NCI-H1694 treated with DMSO at 0.1 percent for 48 hours (cell line): ENCODE results near the gene PCDHGA7.
"Not testable (repeated sequence)": the region's sequence is repeated elsewhere in the genome, so short reads cannot be mapped to it uniquely, and the experiment has no call there.

Experiments used
- DNase-seq: peaks from one replicate; lab custom pipeline; 2025; lab: John Stamatoyannopoulos, UW

Gene PCDHGA7

GRCh38 chr5:141398608-141399007 lies 16.1 kb downstream of the PCDHGA7 start:
- no peak for DNase-seq

- no peak for DNase-seq
These were observed 17.2 kb downstream of the PCDHGA7 start for GRCh38 chr5:141399555-141400258.

GRCh38 chr5:141402553-141403243 lies 20.2 kb downstream of the PCDHGA7 start, which contains the start of gene PCDHGA9:
PCDHGA9 (plus strand) TSS chr5:141402778; CDS start chr5:141402953, 175 bp downstream.
- no peak for DNase-seq

- DNase-seq: no peak
These were observed 20.8 kb downstream of the PCDHGA7 start for GRCh38 chr5:141403387-141403786.

GRCh38 chr5:141407790-141408505 lies 25.4 kb downstream of the PCDHGA7 start, which contains the start of gene PCDHGB6:
PCDHGB6 (plus strand) TSS chr5:141408021; CDS start chr5:141408203, 182 bp downstream.
- not testable (repeated sequence) for DNase-seq

GRCh38 chr5:141409598-141410306 lies 27.2 kb downstream of the PCDHGA7 start:
- DNase-seq: no peak

- no peak for DNase-seq
These were observed 29.0 kb downstream of the PCDHGA7 start for GRCh38 chr5:141411575-141411974.

- DNase-seq: peak; percentile 45
These were observed 30.5 kb downstream of the PCDHGA7 start, which contains the start of gene PCDHGA10 for GRCh38 chr5:141412854-141413539. PCDHGA10 (plus strand) TSS chr5:141412987; CDS start chr5:141413176, 189 bp downstream.

GRCh38 chr5:141413540-141414069 lies 31.1 kb downstream of the PCDHGA7 start:
- DNase-seq: no peak

GRCh38 chr5:141414548-141415274 lies 32.2 kb downstream of the PCDHGA7 start:
- DNase-seq: not testable (repeated sequence)

- DNase-seq: not testable (repeated sequence)
These were observed 32.7 kb downstream of the PCDHGA7 start for GRCh38 chr5:141415275-141415618.

- DNase-seq: not testable (repeated sequence)
These were observed 35.1 kb downstream of the PCDHGA7 start, which contains the start of gene PCDHGB7 for GRCh38 chr5:141417494-141418172. PCDHGB7 (plus strand) TSS chr5:141417677; CDS start chr5:141417860, 183 bp downstream.

- DNase-seq: no peak
These were observed 36.7 kb downstream of the PCDHGA7 start for GRCh38 chr5:141419074-141419880.

- DNase-seq: no peak
These were observed 38.4 kb downstream of the PCDHGA7 start, which contains the start of gene PCDHGA11 for GRCh38 chr5:141420855-141421488. PCDHGA11 (plus strand) TSS chr5:141421051; CDS start chr5:141421228, 177 bp downstream.

GRCh38 chr5:141421489-141421855 lies 38.9 kb downstream of the PCDHGA7 start:
- DNase-seq: no peak

GRCh38 chr5:141422742-141423291 lies 40.3 kb downstream of the PCDHGA7 start:
- DNase-seq: no peak

GRCh38 chr5:141427783-141428426 lies 45.4 kb downstream of the PCDHGA7 start:
- DNase-seq: no peak
